Activated naive CD8-positive, alpha-beta T cell treated with anti-CD3 and anti-CD28 coated beads for 36 hours (primary cell): Measurements from ENCODE around the gene IL22RA1. TPM values are rescaled to one million over a fixed set of nuclear protein-coding genes. Genes with fewer than 3 reads are reported as not detected.

Experiments
- DNase-seq: peaks from one replicate; pipeline ENCODE4 v3.0.0; 2021
- H3K27ac Mint-ChIP-seq: one replicate; pipeline ENCODE4 v1.8.0; 2022; ENCODE audit warnings: mild to moderate bottlenecking, moderate library complexity, mixed read lengths
- H3K27me3 Mint-ChIP-seq: one replicate; pipeline ENCODE4 v1.8.0; 2022; ENCODE audit warnings: mild to moderate bottlenecking, mixed read lengths
- H3K36me3 Mint-ChIP-seq: one replicate; pipeline ENCODE4 v1.8.0; 2021; ENCODE audit warnings: mild to moderate bottlenecking, mixed read lengths
- H3K4me1 Mint-ChIP-seq: one replicate; pipeline ENCODE4 v1.8.0; 2021; ENCODE audit warnings: mixed read lengths
- H3K4me3 Mint-ChIP-seq: one replicate; pipeline ENCODE4 v1.8.0; 2022; ENCODE audit warnings: mild to moderate bottlenecking, moderate library complexity, mixed read lengths
- H3K9me3 Mint-ChIP-seq: one replicate; pipeline ENCODE4 v1.8.0; 2022; ENCODE audit warnings: mixed read lengths
- total RNA-seq, 2 experiments: library from RNA; stranded (reverse); gene quantifications; one replicate each; pipeline ENCODE4 v1.2.3, GENCODE V29; 2021

IL22RA1 gene
- total RNA-seq, 2 experiments from 2014 or later, result not detected

DNA sequence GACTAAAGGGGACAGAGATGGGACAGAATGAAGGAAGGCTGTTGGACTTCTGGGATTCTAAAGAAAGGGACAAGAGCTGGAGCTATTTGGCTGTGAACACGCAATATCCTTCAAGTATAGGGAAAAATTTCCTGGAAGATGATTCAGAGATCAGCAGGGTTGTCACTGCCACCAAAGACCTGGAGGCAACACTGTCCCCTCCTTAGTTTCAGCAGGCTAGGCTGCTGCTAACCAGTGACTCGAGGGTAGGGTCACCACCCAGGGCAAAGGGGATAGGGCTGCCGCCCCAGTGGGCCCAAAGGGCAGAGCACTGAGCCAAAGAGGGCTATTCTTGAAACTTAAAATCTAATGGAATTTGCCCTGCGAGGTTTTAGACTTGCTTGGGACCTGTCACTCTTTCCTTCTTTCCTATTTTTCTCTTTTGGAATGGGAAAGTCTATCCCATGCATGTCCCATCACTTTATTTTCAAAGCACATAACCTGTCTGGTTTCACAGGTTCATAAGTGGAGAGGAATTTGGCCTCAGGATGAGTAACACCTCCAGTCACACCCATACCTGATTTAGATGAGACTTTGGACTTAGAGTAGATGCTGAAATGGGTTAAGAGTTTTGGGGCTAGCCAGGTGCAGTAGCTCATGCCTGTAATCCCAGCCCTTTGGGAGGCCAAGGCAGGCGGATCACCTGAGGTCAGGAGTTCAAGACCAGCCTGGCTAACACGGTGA is 32.3 kb upstream of the IL22RA1 start:
- DNase-seq, result no peak
- Mint-ChIP-seq H3K4me3 (no peak overlapping the region), H3K4me1 (no peaks in the 10 kb centered on the region), H3K9me3 (no peaks in the 10 kb centered on the region), H3K27me3 (no peaks in the 10 kb centered on the region), H3K27ac (no peak overlapping the region), H3K36me3 (peaks cover 5% of the 10 kb centered on the region)

DNA sequence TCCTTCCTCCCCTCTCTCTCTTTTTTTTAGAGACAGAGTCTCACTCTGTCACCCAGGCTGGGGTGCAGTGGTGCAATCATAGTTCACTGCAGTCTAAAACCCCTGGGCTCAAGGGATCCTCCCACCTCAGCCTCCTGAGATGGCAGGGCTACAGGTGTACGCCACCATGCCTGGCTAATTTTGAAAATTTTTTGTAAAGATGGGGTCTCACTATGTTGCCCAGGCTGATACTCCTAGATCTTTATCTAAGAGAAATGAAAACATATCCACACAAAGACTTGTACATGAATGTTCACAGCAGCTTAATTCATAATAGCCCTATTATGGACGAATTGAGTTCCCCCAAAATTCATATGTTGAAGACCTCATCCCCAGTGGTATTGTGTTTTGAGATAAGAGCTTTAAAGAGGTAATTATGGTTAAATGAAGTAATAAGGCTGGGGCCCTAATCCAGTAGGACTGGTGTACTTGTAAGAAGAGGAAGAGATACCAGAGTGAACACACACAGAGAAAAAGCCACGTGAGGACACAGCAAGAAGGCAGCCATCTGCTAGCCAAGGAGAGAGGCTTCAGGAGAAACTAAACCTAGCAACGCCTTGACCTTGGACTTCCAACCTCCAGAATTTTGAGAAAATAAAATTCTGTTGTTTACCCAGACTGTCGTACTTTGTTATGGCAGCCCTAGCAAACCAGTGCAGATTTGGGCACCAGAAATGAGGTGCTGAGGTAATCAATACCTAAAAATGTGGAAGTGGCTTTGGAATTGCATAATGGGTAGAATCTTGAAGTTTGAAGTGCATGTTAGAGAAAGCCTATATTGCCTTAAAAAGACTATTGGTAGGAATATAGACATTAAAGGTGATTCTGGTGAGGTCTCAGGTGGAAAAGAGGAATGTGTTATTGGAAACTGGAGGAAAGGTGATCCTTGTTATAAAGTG is 31.0 kb upstream of the IL22RA1 start:
- H3K27ac Mint-ChIP-seq, result no peak overlapping the region
- no peaks in the 10 kb centered on the region for H3K27me3 Mint-ChIP-seq
- no peaks in the 10 kb centered on the region for H3K4me1 Mint-ChIP-seq
- H3K36me3 Mint-ChIP-seq, result peaks cover 5% of the 10 kb centered on the region
- no peak overlapping the region for H3K4me3 Mint-ChIP-seq
- DNase-seq, result no peak
- H3K9me3 Mint-ChIP-seq, result no peaks in the 10 kb centered on the region

DNA sequence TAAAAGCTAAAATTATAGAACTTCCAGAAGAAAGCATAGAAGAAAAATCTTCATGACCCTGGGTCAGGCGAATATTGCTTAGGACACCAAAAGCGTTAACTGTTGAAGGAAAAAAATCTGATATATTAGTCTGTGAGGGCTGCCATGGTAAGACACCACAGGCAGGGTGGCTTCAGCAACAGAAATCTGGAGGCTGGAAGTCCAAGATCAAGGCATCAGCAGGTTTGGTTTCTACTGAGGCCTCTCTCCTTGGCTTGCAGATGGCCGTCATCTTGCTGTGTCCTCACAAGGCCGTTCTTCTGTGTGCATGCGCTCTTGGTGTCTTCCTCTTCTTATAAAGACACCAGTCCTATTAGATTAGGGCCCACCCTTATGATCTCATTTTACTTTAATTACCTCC is 29.7 kb upstream of the IL22RA1 start:
- Mint-ChIP-seq H3K4me3 (no peak overlapping the region), H3K36me3 (peaks cover 7% of the 10 kb centered on the region), H3K27me3 (no peaks in the 10 kb centered on the region), H3K27ac (no peak overlapping the region), H3K4me1 (no peaks in the 10 kb centered on the region), H3K9me3 (no peaks in the 10 kb centered on the region)
- no peak for DNase-seq

DNA sequence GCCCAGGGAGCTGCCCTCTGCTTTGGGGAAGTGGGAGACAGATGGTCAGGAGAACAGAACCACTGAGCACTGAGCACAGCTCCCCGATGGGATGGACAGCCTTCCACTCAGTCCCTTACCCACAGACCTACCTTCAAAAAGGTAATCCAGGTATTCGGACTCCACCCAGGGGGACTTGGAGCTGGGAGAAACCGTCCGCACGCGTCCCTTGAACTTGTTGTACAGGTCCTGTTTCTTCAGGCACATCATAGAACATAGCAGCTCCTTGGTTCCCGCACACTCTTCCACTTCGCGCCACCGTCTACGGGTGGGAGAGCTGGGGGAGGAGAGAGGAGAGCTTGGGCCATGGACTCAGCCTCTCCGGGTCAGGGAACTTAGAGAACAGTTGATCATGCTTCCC is 26.3 kb upstream of the IL22RA1 start:
- DNase-seq, result no peak
- peaks cover 8% of the 10 kb centered on the region for H3K36me3 Mint-ChIP-seq
- no peak overlapping the region for H3K27ac Mint-ChIP-seq
- no peaks in the 10 kb centered on the region for H3K4me1 Mint-ChIP-seq
- no peaks in the 10 kb centered on the region for H3K9me3 Mint-ChIP-seq
- H3K27me3 Mint-ChIP-seq, result no peaks in the 10 kb centered on the region
- H3K4me3 Mint-ChIP-seq, result no peak overlapping the region

DNA sequence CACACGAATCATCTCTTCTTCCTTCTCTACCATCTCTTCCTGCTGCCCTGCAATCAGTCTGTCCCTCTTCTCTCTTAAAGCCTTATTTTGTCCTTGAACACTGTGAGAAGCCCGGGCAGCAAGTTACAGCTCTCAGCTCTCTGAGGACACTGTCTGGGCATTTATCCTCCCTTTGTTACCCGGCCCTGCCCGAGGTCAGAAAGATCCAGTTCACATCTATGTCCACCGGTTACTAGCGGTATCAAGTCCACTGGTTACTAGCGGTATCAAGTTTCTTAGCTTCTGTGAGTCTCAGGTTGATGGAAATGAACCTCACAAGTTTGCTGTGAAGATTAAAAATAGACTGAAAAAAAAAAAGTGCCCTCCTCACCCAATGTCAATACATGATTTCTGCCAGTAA is 25.3 kb upstream of the IL22RA1 start:
- DNase-seq, result no peak
- no peaks in the 10 kb centered on the region for H3K27me3 Mint-ChIP-seq
- H3K4me1 Mint-ChIP-seq, result no peaks in the 10 kb centered on the region
- no peak overlapping the region for H3K4me3 Mint-ChIP-seq
- H3K36me3 Mint-ChIP-seq, result peaks cover 5% of the 10 kb centered on the region
- H3K9me3 Mint-ChIP-seq, result no peaks in the 10 kb centered on the region
- H3K27ac Mint-ChIP-seq, result no peak overlapping the region

DNA sequence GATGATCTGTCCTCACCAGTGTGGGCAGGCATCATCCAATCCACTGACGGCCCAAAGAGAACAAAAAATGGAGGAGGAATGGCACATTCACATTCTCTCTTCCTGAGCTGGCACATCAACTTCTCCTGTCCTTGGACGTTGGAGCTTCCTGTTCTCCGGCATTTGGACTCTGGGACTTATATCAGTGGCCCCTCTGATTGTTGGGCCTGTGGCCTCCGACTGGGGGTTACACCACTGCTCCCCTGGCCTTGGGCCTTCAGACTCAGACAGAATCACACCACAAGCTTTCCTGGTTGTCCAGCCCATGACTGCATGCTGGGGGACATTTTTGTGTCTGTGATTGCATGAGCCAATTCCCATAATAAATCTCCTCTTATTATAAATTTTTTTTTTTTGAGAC is 24.1 kb upstream of the IL22RA1 start:
- Mint-ChIP-seq H3K4me3 (no peak overlapping the region), H3K9me3 (no peaks in the 10 kb centered on the region), H3K27me3 (no peaks in the 10 kb centered on the region), H3K27ac (no peak overlapping the region), H3K36me3 (peaks cover 5% of the 10 kb centered on the region), H3K4me1 (peaks cover 2% of the 10 kb centered on the region)
- no peak for DNase-seq

DNA sequence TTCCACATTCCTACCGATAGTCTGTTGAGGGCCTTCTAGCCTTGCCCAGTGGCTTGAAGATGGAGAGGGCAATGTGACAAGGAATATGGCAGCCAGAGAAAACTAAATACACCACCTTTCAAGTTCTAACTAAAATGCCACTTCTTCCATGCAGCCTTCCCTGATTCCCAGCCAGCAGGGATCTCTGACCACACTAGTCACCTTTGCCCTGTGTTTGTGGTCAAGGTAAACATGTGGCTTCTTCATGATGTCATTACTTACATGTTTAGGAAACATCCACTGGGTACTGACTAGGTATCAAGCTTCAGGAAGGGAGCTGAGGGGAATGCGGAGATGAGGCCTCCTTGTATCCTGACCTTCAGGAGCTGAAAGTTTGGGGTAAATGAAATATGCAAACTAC is 22.6 kb upstream of the IL22RA1 start:
- no peaks in the 10 kb centered on the region for H3K9me3 Mint-ChIP-seq

DNA sequence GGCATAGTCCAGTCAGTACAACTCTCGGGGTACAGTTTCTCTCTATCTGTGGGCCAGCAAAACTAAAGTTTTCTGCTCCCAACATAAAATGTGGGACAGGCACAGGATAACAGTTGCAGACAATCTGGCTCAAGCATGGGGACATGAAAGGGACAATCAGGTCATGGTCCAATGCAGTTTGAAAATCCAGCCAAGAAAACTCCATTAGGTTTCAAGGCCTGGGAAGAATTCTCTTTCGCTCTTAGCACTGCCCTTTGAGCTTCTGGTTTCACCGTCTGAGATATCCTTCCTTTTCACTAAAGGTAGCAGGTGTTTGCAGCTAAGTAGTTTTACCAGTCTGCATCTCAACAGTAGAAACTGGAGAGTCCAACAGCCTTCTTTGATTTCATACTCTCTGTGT is 21.1 kb upstream of the IL22RA1 start:
- Mint-ChIP-seq H3K9me3 (no peaks in the 10 kb centered on the region), H3K36me3 (peaks cover 8% of the 10 kb centered on the region), H3K4me1 (peaks cover 2% of the 10 kb centered on the region), H3K27me3 (no peaks in the 10 kb centered on the region), H3K27ac (no peak overlapping the region), H3K4me3 (no peak overlapping the region)
- DNase-seq, result no peak

More for the DNA sequence above, 22.6 kb upstream of the IL22RA1 start:
- DNase-seq, result no peak
- no peak overlapping the region for H3K27ac Mint-ChIP-seq
- peaks cover 5% of the 10 kb centered on the region for H3K36me3 Mint-ChIP-seq
- no peak overlapping the region for H3K4me3 Mint-ChIP-seq
- no peaks in the 10 kb centered on the region for H3K27me3 Mint-ChIP-seq
- H3K4me1 Mint-ChIP-seq, result peaks cover 2% of the 10 kb centered on the region

DNA sequence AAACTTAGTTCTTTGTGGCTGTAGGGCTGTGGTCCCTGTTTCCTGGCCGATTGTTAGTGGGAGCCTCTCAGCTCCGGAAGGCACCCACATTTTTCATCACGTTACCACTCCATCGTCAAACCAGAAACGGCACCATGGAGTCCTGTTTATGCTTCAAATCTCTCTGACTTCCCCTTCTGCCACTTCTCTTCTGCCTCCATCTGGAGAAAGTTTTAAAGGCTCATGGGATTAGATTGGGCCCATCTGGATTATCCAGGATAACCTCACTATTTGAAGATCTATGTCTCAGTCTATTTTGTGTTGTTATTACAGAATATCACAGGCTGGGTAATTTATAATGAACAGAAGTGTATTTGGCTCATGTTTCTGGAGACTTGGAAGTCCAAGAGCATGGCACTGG is 19.3 kb upstream of the IL22RA1 start:
- peaks cover 6% of the 10 kb centered on the region for H3K36me3 Mint-ChIP-seq

DNA sequence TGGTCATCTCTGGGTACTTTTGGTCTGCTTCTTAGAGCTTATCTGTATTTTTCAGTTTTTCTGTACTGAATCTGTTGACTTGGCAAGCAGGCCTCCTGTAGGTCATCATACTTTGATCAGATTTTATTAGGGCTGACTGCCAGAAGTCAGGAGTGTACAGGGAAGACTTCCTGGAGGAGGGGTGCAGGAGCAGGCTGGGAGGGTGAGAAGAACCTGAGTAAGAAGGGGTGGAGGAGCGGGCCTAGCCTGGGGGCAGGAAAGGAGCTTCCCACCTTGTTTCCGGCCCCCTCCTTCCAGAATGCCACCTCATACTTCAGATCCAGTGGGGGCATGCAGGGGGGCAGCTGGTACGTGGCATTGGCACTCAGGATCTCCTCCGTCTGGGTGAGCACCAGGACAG is 18.3 kb upstream of the IL22RA1 start:
- no peaks in the 10 kb centered on the region for H3K9me3 Mint-ChIP-seq
- no peak overlapping the region for H3K4me3 Mint-ChIP-seq
- peaks cover 6% of the 10 kb centered on the region for H3K36me3 Mint-ChIP-seq
- no peak for DNase-seq
- H3K4me1 Mint-ChIP-seq, result peaks cover 2% of the 10 kb centered on the region
- no peak overlapping the region for H3K27ac Mint-ChIP-seq
- no peaks in the 10 kb centered on the region for H3K27me3 Mint-ChIP-seq

More for the DNA sequence above, 19.3 kb upstream of the IL22RA1 start:
- no peak overlapping the region for H3K4me3 Mint-ChIP-seq
- H3K9me3 Mint-ChIP-seq, result no peaks in the 10 kb centered on the region
- no peak overlapping the region for H3K27ac Mint-ChIP-seq
- H3K27me3 Mint-ChIP-seq, result no peaks in the 10 kb centered on the region
- no peak for DNase-seq
- H3K4me1 Mint-ChIP-seq, result peaks cover 2% of the 10 kb centered on the region

DNA sequence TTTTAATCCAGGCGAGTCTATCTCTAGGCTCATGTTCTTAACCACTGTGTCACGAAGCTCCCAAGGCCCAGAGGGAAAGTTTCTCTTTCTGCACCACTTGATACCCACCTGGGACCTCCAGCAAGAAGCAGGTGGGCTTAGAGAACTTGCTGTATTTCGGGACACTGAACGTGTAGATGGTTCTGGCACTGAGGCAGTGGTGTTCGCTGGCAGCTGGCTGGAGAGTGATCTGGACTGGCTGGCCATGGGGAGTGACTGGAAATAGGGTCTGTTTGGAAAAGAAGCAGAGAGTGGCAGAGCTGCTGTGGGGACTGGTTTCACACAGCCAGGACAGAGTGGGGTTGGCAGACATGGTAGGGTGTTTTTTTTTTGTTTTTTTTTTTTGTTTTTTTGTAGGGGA is 16.4 kb upstream of the IL22RA1 start:
- Mint-ChIP-seq H3K4me1 (peaks cover 3% of the 10 kb centered on the region), H3K27me3 (no peaks in the 10 kb centered on the region), H3K9me3 (no peaks in the 10 kb centered on the region), H3K36me3 (peaks cover 8% of the 10 kb centered on the region), H3K4me3 (no peak overlapping the region), H3K27ac (no peak overlapping the region)
- DNase-seq, result no peak

DNA sequence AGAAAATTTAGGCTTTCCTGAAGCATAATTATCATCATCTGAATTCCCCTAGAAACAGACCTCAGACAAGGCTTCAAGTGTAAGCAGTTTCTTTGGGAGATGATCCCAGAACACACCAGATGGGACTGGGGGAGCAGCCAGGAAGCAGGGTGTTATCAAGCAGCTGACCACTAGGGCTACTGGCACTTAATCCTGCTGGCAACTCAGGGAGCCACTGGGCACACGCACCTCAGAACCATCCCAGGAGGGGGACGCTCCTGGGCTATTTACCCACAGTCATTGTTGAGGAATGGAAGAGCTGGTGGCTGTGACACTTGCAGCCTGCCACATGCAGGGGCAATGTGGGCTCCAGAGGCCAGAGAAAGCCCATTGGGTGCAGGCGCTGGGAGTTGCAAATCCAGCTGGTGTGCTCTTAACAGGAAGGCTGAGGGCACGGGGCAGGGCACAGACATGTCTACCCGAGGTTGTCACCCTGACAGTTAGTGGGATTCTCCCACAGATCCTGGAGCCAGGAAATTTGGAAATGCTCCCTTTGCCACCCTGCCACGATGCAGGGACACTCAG is 15.1 kb upstream of the IL22RA1 start:
- no peak overlapping the region for H3K4me3 Mint-ChIP-seq
- DNase-seq, result no peak
- peaks cover 6% of the 10 kb centered on the region for H3K27me3 Mint-ChIP-seq
- peaks cover 5% of the 10 kb centered on the region for H3K36me3 Mint-ChIP-seq
- H3K9me3 Mint-ChIP-seq, result no peaks in the 10 kb centered on the region
- peaks cover 2% of the 10 kb centered on the region for H3K4me1 Mint-ChIP-seq
- H3K27ac Mint-ChIP-seq, result no peak overlapping the region

DNA sequence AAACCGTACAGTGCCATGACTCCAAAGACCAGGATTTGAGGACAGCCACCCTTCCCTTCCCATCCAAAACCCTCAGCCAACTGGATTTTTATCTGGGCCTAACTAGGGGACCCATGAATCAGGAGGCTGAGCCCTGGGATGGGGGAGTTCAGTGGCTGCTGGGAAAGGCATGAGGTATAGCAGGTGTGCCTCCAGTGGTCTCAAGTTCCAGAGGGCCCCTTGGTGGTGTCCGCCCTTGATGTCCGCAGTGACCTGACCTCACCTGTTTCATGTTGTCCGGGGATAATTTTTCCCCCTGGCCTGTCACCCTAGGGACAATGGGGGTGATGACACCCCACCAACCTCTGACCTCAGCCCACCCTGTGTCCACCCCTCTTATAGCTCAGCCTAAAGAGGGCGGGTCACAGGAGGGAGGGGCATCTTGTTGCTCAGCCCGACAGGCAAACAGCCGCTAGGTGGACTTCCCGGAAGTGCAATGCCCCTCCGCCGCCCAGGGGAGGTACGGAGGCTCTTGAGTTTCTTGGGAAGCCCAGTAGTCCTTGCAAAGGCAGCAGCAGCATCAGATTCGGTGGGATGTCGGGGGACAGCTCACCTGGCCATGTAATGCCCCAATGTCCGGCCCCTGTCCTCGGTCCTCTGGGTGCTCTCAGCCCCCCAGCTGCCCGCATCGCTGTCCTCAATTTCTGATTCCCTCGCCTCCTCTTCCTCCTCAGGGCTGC is 13.8 kb upstream of the IL22RA1 start:
- Mint-ChIP-seq H3K4me3 (no peak overlapping the region), H3K27ac (no peak overlapping the region)

DNA sequence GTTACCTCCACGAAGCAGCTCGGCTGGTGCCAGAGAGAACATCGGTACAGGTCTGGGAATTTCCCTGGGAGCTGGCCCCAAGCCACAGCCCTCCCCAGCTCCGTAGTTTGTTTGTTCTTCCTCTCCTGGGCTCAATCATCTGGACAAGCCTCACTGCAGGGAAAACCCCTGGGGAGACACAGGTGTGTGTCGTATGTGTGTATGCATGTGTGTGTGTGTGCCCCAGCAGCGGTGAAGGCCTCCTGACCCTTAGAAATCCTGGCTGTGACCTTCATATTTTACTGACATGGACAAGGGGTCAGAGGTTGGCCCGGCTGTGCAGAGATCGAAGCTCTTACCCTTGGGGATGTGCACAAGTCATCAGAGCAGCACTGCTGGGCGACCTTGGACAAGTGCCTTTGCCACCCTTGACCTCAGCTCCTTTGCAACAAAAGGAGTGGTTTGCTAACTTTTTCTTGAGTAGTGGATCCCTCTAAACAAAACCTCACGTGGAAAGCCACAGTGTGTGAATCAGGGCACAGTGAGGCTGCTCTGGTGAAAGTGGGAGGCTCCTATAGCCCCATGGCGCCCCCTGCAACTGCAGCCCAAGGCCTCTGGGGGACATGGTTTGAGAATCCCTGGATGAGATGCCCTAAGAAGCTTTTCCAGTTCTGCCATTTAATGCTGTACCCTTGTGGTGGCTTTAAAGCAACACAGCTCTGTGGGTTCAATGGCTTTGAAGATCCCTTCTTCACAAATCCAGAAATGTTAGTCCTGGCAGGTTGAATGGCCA is 12.3 kb upstream of the IL22RA1 start:
- Mint-ChIP-seq H3K9me3 (no peaks in the 10 kb centered on the region), H3K36me3 (peaks cover 5% of the 10 kb centered on the region), H3K27me3 (peaks cover 32% of the 10 kb centered on the region), H3K4me1 (peaks cover 14% of the 10 kb centered on the region), H3K27ac (no peak overlapping the region), H3K4me3 (no peak overlapping the region)
- DNase-seq, result no peak

More for the DNA sequence above, 13.8 kb upstream of the IL22RA1 start:
- Mint-ChIP-seq H3K9me3 (no peaks in the 10 kb centered on the region), H3K36me3 (peaks cover 5% of the 10 kb centered on the region), H3K4me1 (peaks cover 2% of the 10 kb centered on the region), H3K27me3 (peaks cover 17% of the 10 kb centered on the region)
- no peak for DNase-seq
